ENCODE data around the gene CLSTN2.
"Not testable (repeated sequence)": the region's sequence is repeated elsewhere in the genome, so short reads cannot be mapped to it uniquely, and the experiment has no call there.

CLSTN2 gene

GRCh38 chr3:140423574-140423973, 488.6 kb downstream of the CLSTN2 start:
- not testable (repeated sequence) for H3K9me3 ChIP-seq (ENCODE audit: control insufficient read depth, insufficient read depth, low read length); H3K27ac ChIP-seq (ENCODE audit: low read length); H3K4me1 ChIP-seq (ENCODE audit: control insufficient read depth, insufficient read depth, low read length); H3K27me3 ChIP-seq (ENCODE audit: control insufficient read depth, insufficient read depth, low read length); H3K4me3 ChIP-seq (ENCODE audit: low read length); DNase-seq (ENCODE audit: low read depth, low spot score); H3K36me3 ChIP-seq (ENCODE audit: control insufficient read depth, insufficient read depth, low read length)
- WGBS (ENCODE audit: insufficient coverage, insufficient read length): no CpG with 5 or more reads among the region's 2 CpGs

DNA sequence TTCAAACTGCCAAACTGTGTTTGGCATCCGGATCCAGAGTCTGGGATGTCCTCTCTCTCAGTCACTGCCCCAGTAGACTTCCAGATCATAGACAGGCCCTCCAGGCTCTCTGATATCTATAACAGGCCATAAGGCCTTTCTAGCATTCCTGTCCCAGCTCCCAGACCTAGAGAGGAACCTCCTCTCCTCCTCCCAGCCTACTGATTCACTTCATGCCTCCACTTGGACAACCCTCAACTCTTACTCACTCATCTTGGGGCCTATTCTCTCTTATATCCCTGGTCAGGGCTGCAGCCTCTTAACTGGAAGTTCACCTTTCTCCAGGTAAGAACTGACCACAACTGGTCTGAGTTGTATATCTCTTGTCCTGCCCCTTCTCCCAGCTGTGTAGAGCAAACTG, 489.2 kb downstream of the CLSTN2 start:
- no peaks in the 10 kb centered on the region for H3K27me3 ChIP-seq (ENCODE audit: control insufficient read depth, insufficient read depth, low read length)
- H3K36me3 ChIP-seq (ENCODE audit: control insufficient read depth, insufficient read depth, low read length): no peaks in the 10 kb centered on the region
- H3K4me1 ChIP-seq (ENCODE audit: control insufficient read depth, insufficient read depth, low read length): no peaks in the 10 kb centered on the region
- no peak for DNase-seq (ENCODE audit: low read depth, low spot score)
- WGBS (ENCODE audit: insufficient coverage, insufficient read length): no CpG with 5 or more reads among the region's 1 CpG
- no peak overlapping the region for H3K4me3 ChIP-seq (ENCODE audit: low read length)
- H3K9me3 ChIP-seq (ENCODE audit: control insufficient read depth, insufficient read depth, low read length): no peaks in the 10 kb centered on the region
- no peak overlapping the region for H3K27ac ChIP-seq (ENCODE audit: low read length)

DNA sequence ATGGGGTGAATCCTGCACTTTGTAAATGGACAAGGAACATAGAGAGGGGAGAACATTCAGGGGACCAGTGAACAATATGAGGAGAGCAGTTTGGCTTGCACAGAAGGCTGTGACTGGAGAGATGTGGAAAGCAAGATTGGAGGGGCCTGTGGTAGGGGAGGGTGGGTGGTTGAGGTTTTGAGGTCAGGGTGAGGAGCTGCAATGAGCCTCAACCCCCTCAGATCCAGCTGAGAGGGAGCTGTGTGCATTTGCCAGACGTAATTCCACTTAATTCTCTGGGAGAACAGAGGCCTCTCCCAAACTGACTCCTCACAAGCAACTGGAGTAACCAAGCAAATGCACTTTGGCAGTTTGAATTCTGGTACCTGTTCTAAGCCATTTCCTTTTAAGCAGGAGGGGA, 489.7 kb downstream of the CLSTN2 start:
- H3K4me1 ChIP-seq (ENCODE audit: control insufficient read depth, insufficient read depth, low read length): no peaks in the 10 kb centered on the region
- H3K36me3 ChIP-seq (ENCODE audit: control insufficient read depth, insufficient read depth, low read length): no peaks in the 10 kb centered on the region
- DNase-seq (ENCODE audit: low read depth, low spot score): no peak
- H3K9me3 ChIP-seq (ENCODE audit: control insufficient read depth, insufficient read depth, low read length): no peaks in the 10 kb centered on the region
- no peaks in the 10 kb centered on the region for H3K27me3 ChIP-seq (ENCODE audit: control insufficient read depth, insufficient read depth, low read length)
- no CpG with 5 or more reads among the region's 1 CpG for WGBS (ENCODE audit: insufficient coverage, insufficient read length)
- H3K27ac ChIP-seq (ENCODE audit: low read length): no peak overlapping the region
- no peak overlapping the region for H3K4me3 ChIP-seq (ENCODE audit: low read length)

DNA sequence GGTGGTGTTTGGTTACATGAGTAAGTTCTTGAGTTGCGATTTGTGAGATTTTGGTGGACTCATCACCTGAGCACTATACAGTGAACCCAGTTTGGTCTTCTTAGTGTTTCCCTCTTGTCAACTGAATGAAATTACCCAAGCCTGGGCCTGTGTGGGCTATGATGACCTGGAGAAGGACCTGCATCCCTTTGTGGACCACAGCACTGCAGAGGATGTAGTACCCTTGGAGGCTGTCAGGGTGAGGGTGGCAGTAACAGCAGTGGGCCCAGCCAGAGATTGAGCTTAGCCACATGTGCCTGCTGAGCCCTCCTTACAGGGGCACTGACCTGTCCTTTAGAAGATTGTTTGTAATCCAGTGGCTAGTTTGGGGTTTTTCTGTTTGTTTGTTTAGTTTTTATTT, 492.8 kb downstream of the CLSTN2 start:
- Histone ChIP-seq H3K4me1 (ENCODE audit: control insufficient read depth, insufficient read depth, low read length) (no peaks in the 10 kb centered on the region), H3K27ac (ENCODE audit: low read length) (no peak overlapping the region), H3K36me3 (ENCODE audit: control insufficient read depth, insufficient read depth, low read length) (no peaks in the 10 kb centered on the region), H3K9me3 (ENCODE audit: control insufficient read depth, insufficient read depth, low read length) (no peaks in the 10 kb centered on the region), H3K4me3 (ENCODE audit: low read length) (no peak overlapping the region), H3K27me3 (ENCODE audit: control insufficient read depth, insufficient read depth, low read length) (no peaks in the 10 kb centered on the region)
- DNase-seq (ENCODE audit: low read depth, low spot score): no peak
- WGBS (ENCODE audit: insufficient coverage, insufficient read length): no CpG with 5 or more reads among the region's 1 CpG

- no peak for DNase-seq (ENCODE audit: low read depth, low spot score)
These were observed 493.4 kb downstream of the CLSTN2 start for GRCh38 chr3:140428380-140428779.

DNA sequence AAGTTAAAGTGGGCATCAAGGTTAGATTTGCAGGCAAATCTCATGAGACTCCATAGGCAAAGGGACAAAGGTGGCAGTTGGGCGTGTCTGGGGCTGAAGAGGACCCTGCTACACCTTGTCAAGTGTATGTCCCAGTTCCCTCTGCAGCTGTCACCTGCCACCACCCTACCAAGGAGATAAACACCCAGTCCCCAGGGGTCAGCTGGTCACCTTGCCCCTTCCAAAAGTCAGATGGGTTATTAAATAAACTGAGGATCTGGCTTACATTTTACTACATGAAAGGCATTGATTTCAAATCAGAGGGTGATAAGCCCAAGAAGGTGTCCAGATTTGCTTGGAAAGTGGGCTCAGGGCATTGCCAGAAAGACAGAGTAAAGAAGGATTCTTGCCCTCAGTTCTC, 494.8 kb downstream of the CLSTN2 start:
- WGBS (ENCODE audit: insufficient coverage, insufficient read length): no CpG with 5 or more reads among the region's 1 CpG
- no peak for DNase-seq (ENCODE audit: low read depth, low spot score)
- H3K9me3 ChIP-seq (ENCODE audit: control insufficient read depth, insufficient read depth, low read length): no peaks in the 10 kb centered on the region

More at GRCh38 chr3:140428380-140428779, 493.4 kb downstream of the CLSTN2 start:
- no peaks in the 10 kb centered on the region for H3K4me1 ChIP-seq (ENCODE audit: control insufficient read depth, insufficient read depth, low read length)
- H3K27me3 ChIP-seq (ENCODE audit: control insufficient read depth, insufficient read depth, low read length): no peaks in the 10 kb centered on the region
- H3K9me3 ChIP-seq (ENCODE audit: control insufficient read depth, insufficient read depth, low read length): no peaks in the 10 kb centered on the region
- no peak overlapping the region for H3K4me3 ChIP-seq (ENCODE audit: low read length)
- WGBS (ENCODE audit: insufficient coverage, insufficient read length): no CpG with 5 or more reads among the region's 3 CpGs
- H3K27ac ChIP-seq (ENCODE audit: low read length): no peak overlapping the region
- H3K36me3 ChIP-seq (ENCODE audit: control insufficient read depth, insufficient read depth, low read length): no peaks in the 10 kb centered on the region

GRCh38 chr3:140430494-140430893, 495.5 kb downstream of the CLSTN2 start:
- Histone ChIP-seq H3K36me3 (ENCODE audit: control insufficient read depth, insufficient read depth, low read length) (no peaks in the 10 kb centered on the region), H3K27ac (ENCODE audit: low read length) (no peak overlapping the region), H3K4me1 (ENCODE audit: control insufficient read depth, insufficient read depth, low read length) (no peaks in the 10 kb centered on the region), H3K9me3 (ENCODE audit: control insufficient read depth, insufficient read depth, low read length) (no peaks in the 10 kb centered on the region), H3K27me3 (ENCODE audit: control insufficient read depth, insufficient read depth, low read length) (no peaks in the 10 kb centered on the region), H3K4me3 (ENCODE audit: low read length) (no peak overlapping the region)
- WGBS (ENCODE audit: insufficient coverage, insufficient read length): no CpG with 5 or more reads among the region's 7 CpGs
- DNase-seq (ENCODE audit: low read depth, low spot score): no peak

More for the DNA sequence above, 494.8 kb downstream of the CLSTN2 start:
- no peaks in the 10 kb centered on the region for H3K4me1 ChIP-seq (ENCODE audit: control insufficient read depth, insufficient read depth, low read length)
- no peak overlapping the region for H3K4me3 ChIP-seq (ENCODE audit: low read length)
- no peak overlapping the region for H3K27ac ChIP-seq (ENCODE audit: low read length)
- H3K36me3 ChIP-seq (ENCODE audit: control insufficient read depth, insufficient read depth, low read length): no peaks in the 10 kb centered on the region
- H3K27me3 ChIP-seq (ENCODE audit: control insufficient read depth, insufficient read depth, low read length): no peaks in the 10 kb centered on the region

- Histone ChIP-seq H3K4me1 (ENCODE audit: control insufficient read depth, insufficient read depth, low read length) (no peaks in the 10 kb centered on the region), H3K27ac (ENCODE audit: low read length) (no peak overlapping the region), H3K9me3 (ENCODE audit: control insufficient read depth, insufficient read depth, low read length) (no peaks in the 10 kb centered on the region), H3K27me3 (ENCODE audit: control insufficient read depth, insufficient read depth, low read length) (no peaks in the 10 kb centered on the region), H3K4me3 (ENCODE audit: low read length) (no peak overlapping the region), H3K36me3 (ENCODE audit: control insufficient read depth, insufficient read depth, low read length) (no peaks in the 10 kb centered on the region)
- DNase-seq (ENCODE audit: low read depth, low spot score): no peak
- WGBS (ENCODE audit: insufficient coverage, insufficient read length): no CpG with 5 or more reads among the region's 8 CpGs
These were observed 497.3 kb downstream of the CLSTN2 start for GRCh38 chr3:140432229-140432669.

GRCh38 chr3:140433431-140433830, 498.4 kb downstream of the CLSTN2 start:
- no peak overlapping the region for H3K4me3 ChIP-seq (ENCODE audit: low read length)
- no peaks in the 10 kb centered on the region for H3K4me1 ChIP-seq (ENCODE audit: control insufficient read depth, insufficient read depth, low read length)
- H3K9me3 ChIP-seq (ENCODE audit: control insufficient read depth, insufficient read depth, low read length): no peaks in the 10 kb centered on the region
- no peaks in the 10 kb centered on the region for H3K27me3 ChIP-seq (ENCODE audit: control insufficient read depth, insufficient read depth, low read length)
- H3K27ac ChIP-seq (ENCODE audit: low read length): no peak overlapping the region
- DNase-seq (ENCODE audit: low read depth, low spot score): no peak
- WGBS (ENCODE audit: insufficient coverage, insufficient read length): no CpG with 5 or more reads among the region's 2 CpGs
- H3K36me3 ChIP-seq (ENCODE audit: control insufficient read depth, insufficient read depth, low read length): no peaks in the 10 kb centered on the region

GRCh38 chr3:140434261-140434905, 499.4 kb downstream of the CLSTN2 start:
- WGBS (ENCODE audit: insufficient coverage, insufficient read length): no CpG with 5 or more reads among the region's 5 CpGs
- Histone ChIP-seq H3K36me3 (ENCODE audit: control insufficient read depth, insufficient read depth, low read length) (no peaks in the 10 kb centered on the region), H3K9me3 (ENCODE audit: control insufficient read depth, insufficient read depth, low read length) (no peaks in the 10 kb centered on the region), H3K27ac (ENCODE audit: low read length) (no peak overlapping the region), H3K4me3 (ENCODE audit: low read length) (no peak overlapping the region), H3K27me3 (ENCODE audit: control insufficient read depth, insufficient read depth, low read length) (no peaks in the 10 kb centered on the region), H3K4me1 (ENCODE audit: control insufficient read depth, insufficient read depth, low read length) (no peaks in the 10 kb centered on the region)
- no peak for DNase-seq (ENCODE audit: low read depth, low spot score)

- no CpG with 5 or more reads among the region's 4 CpGs for WGBS (ENCODE audit: insufficient coverage, insufficient read length)
These were observed 501.4 kb downstream of the CLSTN2 start for GRCh38 chr3:140436421-140436820.

More at GRCh38 chr3:140436421-140436820, 501.4 kb downstream of the CLSTN2 start:
- Histone ChIP-seq H3K27me3 (ENCODE audit: control insufficient read depth, insufficient read depth, low read length) (no peaks in the 10 kb centered on the region), H3K36me3 (ENCODE audit: control insufficient read depth, insufficient read depth, low read length) (no peaks in the 10 kb centered on the region), H3K4me3 (ENCODE audit: low read length) (no peak overlapping the region), H3K9me3 (ENCODE audit: control insufficient read depth, insufficient read depth, low read length) (no peaks in the 10 kb centered on the region), H3K4me1 (ENCODE audit: control insufficient read depth, insufficient read depth, low read length) (no peaks in the 10 kb centered on the region), H3K27ac (ENCODE audit: low read length) (no peak overlapping the region)
- no peak for DNase-seq (ENCODE audit: low read depth, low spot score)

Measured in iPS DF 6.9 (cell line).